GM19035 (cell line): ENCODE results near the gene RNASE7.

Source experiments
- ATAC-seq: cut with Tn5 transposase; IDR thresholded peaks from one replicate; pipeline ENCODE4 v1.9.1; 2021; ENCODE audit not compliant: unreplicated experiment

Gene RNASE7

GRCh38 chr14:21042918-21043317, 756 bp downstream of the RNASE7 start:
- ATAC-seq = no peak

- no peak for ATAC-seq
These were observed 1.3 kb downstream of the RNASE7 start for GRCh38 chr14:21043387-21043973.

- no peak for ATAC-seq
These were observed 1.9 kb downstream of the RNASE7 start for GRCh38 chr14:21043974-21044618.

- no peak for ATAC-seq
These were observed 5.2 kb downstream of the RNASE7 start for GRCh38 chr14:21047378-21047781.

GRCh38 chr14:21048638-21049037, 6.5 kb downstream of the RNASE7 start:
- ATAC-seq = no peak

GRCh38 chr14:21049271-21049673, 7.1 kb downstream of the RNASE7 start:
- ATAC-seq = no peak

- ATAC-seq = no peak
These were observed 8.4 kb downstream of the RNASE7 start for GRCh38 chr14:21050597-21050996.

- ATAC-seq = no peak
These were observed 11.3 kb downstream of the RNASE7 start for GRCh38 chr14:21053184-21054122.

- no peak for ATAC-seq
These were observed 12.1 kb downstream of the RNASE7 start for GRCh38 chr14:21054123-21054767.

- ATAC-seq = no peak
These were observed 12.6 kb downstream of the RNASE7 start for GRCh38 chr14:21054768-21055145.

- ATAC-seq = no peak
These were observed 13.4 kb downstream of the RNASE7 start for GRCh38 chr14:21055432-21056117.

- ATAC-seq = no peak
These were observed 14.5 kb downstream of the RNASE7 start for GRCh38 chr14:21056520-21057163.

GRCh38 chr14:21057803-21058675, 15.9 kb downstream of the RNASE7 start, which contains the start of gene RNASE8:
Gene RNASE8 (plus strand): TSS chr14:21057822. CDS start chr14:21057893, 71 bp downstream.
- no peak for ATAC-seq

GRCh38 chr14:21058903-21059302, 16.7 kb downstream of the RNASE7 start:
- no peak for ATAC-seq

- ATAC-seq = no peak
These were observed 17.9 kb downstream of the RNASE7 start for GRCh38 chr14:21059842-21060613.

- ATAC-seq = no peak
These were observed 18.6 kb downstream of the RNASE7 start for GRCh38 chr14:21060614-21061346.

GRCh38 chr14:21061347-21061668, 19.1 kb downstream of the RNASE7 start:
- ATAC-seq = no peak

GRCh38 chr14:21063479-21063878, 21.3 kb downstream of the RNASE7 start:
- ATAC-seq = no peak
